Measurements from ENCODE around the gene SMARCA2.

SMARCA2 gene

GRCh38 chr9:2082772-2083171, 67.6 kb downstream of the SMARCA2 start:
- no peaks in the 10 kb centered on the region for H3K27me3 ChIP-seq (ENCODE audit: control insufficient read depth in 1 of 2, insufficient read depth in 2 of 2, low read length in 2 of 2)
- peaks cover 82% of the 10 kb centered on the region for H3K36me3 ChIP-seq (ENCODE audit: insufficient read depth, low read length)
- H3K4me3 ChIP-seq (ENCODE audit: low read depth in 1 of 2, low read length in 2 of 2) = no peak overlapping the region
- no peaks in the 10 kb centered on the region for H3K4me1 ChIP-seq (ENCODE audit: insufficient read depth, low read length)
- no peak overlapping the region for H3K9ac ChIP-seq (ENCODE audit: low read length)
- no peaks in the 10 kb centered on the region for H3K9me3 ChIP-seq (ENCODE audit: low read length)
- no peak overlapping the region for H3K27ac ChIP-seq (ENCODE audit: low read depth, low read length)

DNA sequence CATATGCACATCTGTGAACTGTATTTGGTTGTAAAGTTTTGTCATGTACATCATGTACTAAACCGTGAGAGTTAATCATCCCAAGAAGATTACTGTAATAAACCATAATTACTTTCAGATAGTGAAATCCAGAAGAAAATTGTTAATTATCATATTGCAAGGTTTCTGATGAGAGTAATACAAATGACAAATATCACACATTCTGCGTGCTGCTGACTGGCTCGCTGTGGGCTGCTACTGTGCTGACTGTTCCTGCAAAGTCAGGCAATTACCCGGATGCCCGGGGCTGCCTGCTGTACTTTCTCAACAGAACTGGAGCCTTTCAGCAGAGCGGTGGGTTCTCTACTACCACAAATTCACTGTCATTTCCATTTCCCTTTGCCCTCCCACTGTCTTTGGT, 68.3 kb downstream of the SMARCA2 start:
- H3K9me3 ChIP-seq (ENCODE audit: low read length) = no peaks in the 10 kb centered on the region
- no peak overlapping the region for H3K27ac ChIP-seq (ENCODE audit: low read depth, low read length)
- H3K36me3 ChIP-seq (ENCODE audit: insufficient read depth, low read length) = peaks cover 78% of the 10 kb centered on the region
- no peak overlapping the region for H3K4me3 ChIP-seq (ENCODE audit: low read depth in 1 of 2, low read length in 2 of 2)
- H3K9ac ChIP-seq (ENCODE audit: low read length) = no peak overlapping the region
- no peaks in the 10 kb centered on the region for H3K4me1 ChIP-seq (ENCODE audit: insufficient read depth, low read length)
- no peaks in the 10 kb centered on the region for H3K27me3 ChIP-seq (ENCODE audit: control insufficient read depth in 1 of 2, insufficient read depth in 2 of 2, low read length in 2 of 2)

- Histone ChIP-seq H3K9me3 (ENCODE audit: low read length) (no peaks in the 10 kb centered on the region), H3K27ac (ENCODE audit: low read depth, low read length) (no peak overlapping the region), H3K9ac (ENCODE audit: low read length) (no peak overlapping the region), H3K27me3 (ENCODE audit: control insufficient read depth in 1 of 2, insufficient read depth in 2 of 2, low read length in 2 of 2) (no peaks in the 10 kb centered on the region), H3K4me3 (ENCODE audit: low read depth in 1 of 2, low read length in 2 of 2) (no peak overlapping the region), H3K4me1 (ENCODE audit: insufficient read depth, low read length) (no peaks in the 10 kb centered on the region), H3K36me3 (ENCODE audit: insufficient read depth, low read length) (peaks cover 67% of the 10 kb centered on the region)
These were observed 70.6 kb downstream of the SMARCA2 start for GRCh38 chr9:2085716-2086115.

- H3K4me3 ChIP-seq (ENCODE audit: low read depth in 1 of 2, low read length in 2 of 2) = no peak overlapping the region
- no peaks in the 10 kb centered on the region for H3K27me3 ChIP-seq (ENCODE audit: control insufficient read depth in 1 of 2, insufficient read depth in 2 of 2, low read length in 2 of 2)
- no peaks in the 10 kb centered on the region for H3K9me3 ChIP-seq (ENCODE audit: low read length)
- peaks cover 66% of the 10 kb centered on the region for H3K36me3 ChIP-seq (ENCODE audit: insufficient read depth, low read length)
- no peaks in the 10 kb centered on the region for H3K4me1 ChIP-seq (ENCODE audit: insufficient read depth, low read length)
- no peak overlapping the region for H3K27ac ChIP-seq (ENCODE audit: low read depth, low read length)
- H3K9ac ChIP-seq (ENCODE audit: low read length) = no peak overlapping the region
These were observed 71.0 kb downstream of the SMARCA2 start for GRCh38 chr9:2086116-2086515.

GRCh38 chr9:2086971-2087370, 71.8 kb downstream of the SMARCA2 start:
- Histone ChIP-seq H3K27me3 (ENCODE audit: control insufficient read depth in 1 of 2, insufficient read depth in 2 of 2, low read length in 2 of 2) (no peaks in the 10 kb centered on the region), H3K4me1 (ENCODE audit: insufficient read depth, low read length) (no peaks in the 10 kb centered on the region), H3K9me3 (ENCODE audit: low read length) (no peaks in the 10 kb centered on the region), H3K9ac (ENCODE audit: low read length) (no peak overlapping the region), H3K27ac (ENCODE audit: low read depth, low read length) (no peak overlapping the region), H3K4me3 (ENCODE audit: low read depth in 1 of 2, low read length in 2 of 2) (no peak overlapping the region), H3K36me3 (ENCODE audit: insufficient read depth, low read length) (peaks cover 58% of the 10 kb centered on the region)

- Histone ChIP-seq H3K4me1 (ENCODE audit: insufficient read depth, low read length) (no peaks in the 10 kb centered on the region), H3K4me3 (ENCODE audit: low read depth in 1 of 2, low read length in 2 of 2) (no peak overlapping the region), H3K27ac (ENCODE audit: low read depth, low read length) (no peak overlapping the region), H3K36me3 (ENCODE audit: insufficient read depth, low read length) (peaks cover 54% of the 10 kb centered on the region), H3K27me3 (ENCODE audit: control insufficient read depth in 1 of 2, insufficient read depth in 2 of 2, low read length in 2 of 2) (no peaks in the 10 kb centered on the region), H3K9ac (ENCODE audit: low read length) (no peak overlapping the region), H3K9me3 (ENCODE audit: low read length) (no peaks in the 10 kb centered on the region)
These were observed 72.6 kb downstream of the SMARCA2 start for GRCh38 chr9:2087500-2088313.

GRCh38 chr9:2093920-2094597, 78.9 kb downstream of the SMARCA2 start:
- Histone ChIP-seq H3K36me3 (ENCODE audit: insufficient read depth, low read length) (peaks cover 43% of the 10 kb centered on the region), H3K27ac (ENCODE audit: low read depth, low read length) (no peak overlapping the region), H3K9me3 (ENCODE audit: low read length) (no peaks in the 10 kb centered on the region), H3K4me1 (ENCODE audit: insufficient read depth, low read length) (peaks cover 7% of the 10 kb centered on the region), H3K9ac (ENCODE audit: low read length) (no peak overlapping the region), H3K4me3 (ENCODE audit: low read depth in 1 of 2, low read length in 2 of 2) (no peak overlapping the region), H3K27me3 (ENCODE audit: control insufficient read depth in 1 of 2, insufficient read depth in 2 of 2, low read length in 2 of 2) (no peaks in the 10 kb centered on the region)

- Histone ChIP-seq H3K9ac (ENCODE audit: low read length) (no peak overlapping the region), H3K9me3 (ENCODE audit: low read length) (no peaks in the 10 kb centered on the region), H3K27ac (ENCODE audit: low read depth, low read length) (no peak overlapping the region), H3K27me3 (ENCODE audit: control insufficient read depth in 1 of 2, insufficient read depth in 2 of 2, low read length in 2 of 2) (no peaks in the 10 kb centered on the region), H3K4me3 (ENCODE audit: low read depth in 1 of 2, low read length in 2 of 2) (no peak overlapping the region), H3K4me1 (ENCODE audit: insufficient read depth, low read length) (peaks cover 7% of the 10 kb centered on the region), H3K36me3 (ENCODE audit: insufficient read depth, low read length) (peaks cover 47% of the 10 kb centered on the region)
These were observed 81.3 kb downstream of the SMARCA2 start for GRCh38 chr9:2096376-2096970.

- Histone ChIP-seq H3K4me1 (ENCODE audit: insufficient read depth, low read length) (no peaks in the 10 kb centered on the region), H3K36me3 (ENCODE audit: insufficient read depth, low read length) (peaks cover 53% of the 10 kb centered on the region), H3K9me3 (ENCODE audit: low read length) (no peaks in the 10 kb centered on the region), H3K9ac (ENCODE audit: low read length) (no peak overlapping the region), H3K27ac (ENCODE audit: low read depth, low read length) (no peak overlapping the region), H3K27me3 (ENCODE audit: control insufficient read depth in 1 of 2, insufficient read depth in 2 of 2, low read length in 2 of 2) (no peaks in the 10 kb centered on the region), H3K4me3 (ENCODE audit: low read depth in 1 of 2, low read length in 2 of 2) (no peak overlapping the region)
These were observed 91.5 kb downstream of the SMARCA2 start for GRCh38 chr9:2106666-2107065.

- Histone ChIP-seq H3K27ac (ENCODE audit: low read depth, low read length) (no peak overlapping the region), H3K9me3 (ENCODE audit: low read length) (no peaks in the 10 kb centered on the region), H3K4me3 (ENCODE audit: low read depth in 1 of 2, low read length in 2 of 2) (no peak overlapping the region), H3K27me3 (ENCODE audit: control insufficient read depth in 1 of 2, insufficient read depth in 2 of 2, low read length in 2 of 2) (no peaks in the 10 kb centered on the region), H3K4me1 (ENCODE audit: insufficient read depth, low read length) (no peaks in the 10 kb centered on the region), H3K36me3 (ENCODE audit: insufficient read depth, low read length) (peaks cover 66% of the 10 kb centered on the region), H3K9ac (ENCODE audit: low read length) (no peak overlapping the region)
These were observed 92.8 kb downstream of the SMARCA2 start for GRCh38 chr9:2107906-2108451.

DNA sequence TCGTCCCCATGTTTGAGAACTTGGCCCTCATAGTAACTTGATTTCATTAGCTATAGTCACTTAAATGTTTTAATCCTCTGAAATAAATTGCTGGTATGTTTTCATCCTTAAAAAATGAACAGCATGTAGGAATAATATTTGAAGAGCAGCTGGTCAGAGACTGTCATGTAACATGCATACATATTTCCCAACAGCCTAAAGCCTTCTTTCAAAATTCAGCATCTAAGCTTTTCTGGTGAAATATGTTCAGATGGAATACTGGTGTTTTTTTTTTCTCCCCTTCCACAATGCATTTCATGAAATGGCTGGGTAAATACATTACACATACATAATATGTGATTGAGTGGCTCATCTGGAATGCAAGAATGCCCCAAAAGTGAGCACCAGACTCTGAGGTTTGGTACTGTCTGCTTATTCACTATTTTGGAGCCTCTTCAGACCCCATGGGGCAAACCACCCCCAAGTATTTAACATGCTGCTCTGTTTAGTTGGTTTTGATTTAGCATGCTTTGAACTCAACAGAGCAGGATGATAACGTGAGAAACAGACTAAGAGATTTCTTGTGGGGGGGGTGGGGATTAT, 94.0 kb downstream of the SMARCA2 start:
- Histone ChIP-seq H3K4me3 (ENCODE audit: low read depth in 1 of 2, low read length in 2 of 2) (no peak overlapping the region), H3K27me3 (ENCODE audit: control insufficient read depth in 1 of 2, insufficient read depth in 2 of 2, low read length in 2 of 2) (no peaks in the 10 kb centered on the region), H3K9ac (ENCODE audit: low read length) (no peak overlapping the region), H3K9me3 (ENCODE audit: low read length) (no peaks in the 10 kb centered on the region), H3K36me3 (ENCODE audit: insufficient read depth, low read length) (peaks cover 72% of the 10 kb centered on the region), H3K4me1 (ENCODE audit: insufficient read depth, low read length) (no peaks in the 10 kb centered on the region), H3K27ac (ENCODE audit: low read depth, low read length) (no peak overlapping the region)
